A673 (cell line): ENCODE measurements around the gene CRABP1. TPM values are rescaled to one million over a fixed set of nuclear protein-coding genes. Genes with fewer than 3 reads are reported as not detected.

ENCODE experiments used
- BruUV-seq: library from RNA; stranded (reverse); fragments of 400-500 nt; replicated peaks from 2 replicates; lab custom pipeline; 2021; lab: Mats Ljungman, UMichigan
- CTCF ChIA-PET: fragments of 300-600 bp; sonication (Branson Sonifier 250); formaldehyde crosslinking; loops from one replicate; lab custom pipeline; 2022; ENCODE audit warnings: antibody characterized with exemption; lab: Charles Lee
- POLR2A ChIA-PET: fragments of 300-600 bp; sonication (Branson Sonifier 250); formaldehyde crosslinking; loops from one replicate; lab custom pipeline; 2022; ENCODE audit warnings: antibody characterized with exemption; ENCODE audit not compliant: low non-redundant PET; lab: Charles Lee
- DNase-seq: peaks from one replicate; pipeline ENCODE4 v3.0.0-alpha.2; 2015; ENCODE audit warnings: low spot score
- H3K27ac ChIP-seq: fragments of 200-600 bp; sonication (generic); 2 replicates; pipeline ENCODE4 v1.5.1; 2016; ENCODE audit warnings: mixed run types, low read depth, mild to moderate bottlenecking, mixed read lengths, antibody characterized with exemption, low read length; ENCODE audit not compliant: poor library complexity, severe bottlenecking
- H3K27me3 ChIP-seq: fragments of 200-600 bp; sonication (generic); replicated peaks from 2 replicates; pipeline ENCODE4 v1.6.1; 2017; ENCODE audit warnings: mixed run types, low read depth, mild to moderate bottlenecking, mixed read lengths, antibody characterized with exemption, low read length; ENCODE audit not compliant: insufficient read depth, poor library complexity
- H3K36me3 ChIP-seq: fragments of 200-600 bp; sonication (generic); 2 replicates; pipeline ENCODE4 v1.6.1; 2016; ENCODE audit warnings: mixed run types, mild to moderate bottlenecking, mixed read lengths, antibody characterized with exemption, low read length; ENCODE audit not compliant: insufficient read depth, poor library complexity, severe bottlenecking
- H3K4me1 ChIP-seq: fragments of 200-600 bp; sonication (generic); 2 replicates; pipeline ENCODE4 v1.6.1; 2017; ENCODE audit warnings: mixed run types, mild to moderate bottlenecking, mixed read lengths, antibody characterized with exemption, low read length; ENCODE audit not compliant: insufficient read depth, poor library complexity, severe bottlenecking
- H3K4me3 ChIP-seq: fragments of 200-600 bp; sonication (generic); 2 replicates; pipeline ENCODE4 v1.5.1; 2016; ENCODE audit warnings: low read depth, mixed run types, mild to moderate bottlenecking, mixed read lengths, low read length; ENCODE audit not compliant: poor library complexity, severe bottlenecking
- H3K9me3 ChIP-seq: fragments of 200-600 bp; sonication (generic); 2 replicates; pipeline ENCODE4 v1.6.1; 2016; ENCODE audit warnings: mixed run types, low read depth, mild to moderate bottlenecking, mixed read lengths, antibody characterized with exemption, low read length; ENCODE audit not compliant: poor library complexity, severe bottlenecking
- CTCF ChIP-seq: fragments of 300-800, 200-600 bp; sonication (generic); conservative IDR thresholded peaks from 2 replicates; pipeline ENCODE4 v1.5.1; 2017; ENCODE audit warnings: low read depth, mild to moderate bottlenecking, antibody characterized with exemption, low read length, moderate library complexity, mixed read lengths
- EZH2 ChIP-seq: fragments of 200-600 bp; sonication (generic); IDR thresholded peaks from 2 replicates; pipeline ENCODE4 v1.6.1; 2017; ENCODE audit warnings: borderline replicate concordance, low read depth, mild to moderate bottlenecking, mixed read lengths, antibody characterized with exemption, low read length; ENCODE audit not compliant: poor library complexity, severe bottlenecking
- intact Hi-C: fragments of 100-400 bp; cut with micrococcal nuclease; formaldehyde crosslinking; loops from one replicate; pipeline ENCODE4 v1.10.0; 2022; ENCODE audit not compliant: unreplicated experiment
- total RNA-seq: library from RNA; stranded (reverse); gene quantifications from 2 replicates; pipeline ENCODE4 v1.2.3, GENCODE V29; 2021

CRABP1 gene
- total RNA-seq, 1 experiment from 2014 or later: 61.2 TPM

GRCh38 chr15:78390826-78391225, 50.7 kb downstream of the CRABP1 start:
- H3K4me3 ChIP-seq: no peak overlapping the region
- TF ChIP-seq CTCF (no peak), EZH2 (no peak)
- no peaks in the 10 kb centered on the region for H3K4me1 ChIP-seq
- BruUV-seq: no TSS peak
- H3K9me3 ChIP-seq: no peaks in the 10 kb centered on the region
- no peak overlapping the region for H3K27ac ChIP-seq
- ChIA-PET CTCF (no interaction called here), POLR2A (no interaction called here)
- H3K36me3 ChIP-seq: no peaks in the 10 kb centered on the region
- intact Hi-C loops: no loop called here
- no peak for DNase-seq
- peaks cover 4% of the 10 kb centered on the region for H3K27me3 ChIP-seq

GRCh38 chr15:78391781-78392180, 51.6 kb downstream of the CRABP1 start:
- no peaks in the 10 kb centered on the region for H3K9me3 ChIP-seq
- intact Hi-C loops: no loop called here
- no peaks in the 10 kb centered on the region for H3K4me1 ChIP-seq
- no peak for DNase-seq
- H3K27me3 ChIP-seq: no peaks in the 10 kb centered on the region
- H3K27ac ChIP-seq: no peak overlapping the region
- BruUV-seq: no TSS peak
- H3K4me3 ChIP-seq: no peak overlapping the region
- ChIA-PET POLR2A (no interaction called here), CTCF (no interaction called here)
- TF ChIP-seq EZH2 (no peak), CTCF (no peak)
- H3K36me3 ChIP-seq: no peaks in the 10 kb centered on the region

- no peak overlapping the region for H3K27ac ChIP-seq
- DNase-seq: no peak
- no peaks in the 10 kb centered on the region for H3K27me3 ChIP-seq
- intact Hi-C loops: no loop called here
- no TSS peak for BruUV-seq
- no peaks in the 10 kb centered on the region for H3K4me1 ChIP-seq
- CTCF ChIA-PET: interaction anchor here (0.6 to 0.7 kb wide), 2 partner anchors 46 to 54 kb away, joined by 3 read pairs; no protein-coding TSS in a partner anchor
- H3K36me3 ChIP-seq: no peaks in the 10 kb centered on the region
- POLR2A ChIA-PET: interaction anchor here (0.7 kb wide), 1 partner anchor 142 kb away, joined by 4 read pairs; no protein-coding TSS in a partner anchor
- H3K4me3 ChIP-seq: no peak overlapping the region
- TF ChIP-seq CTCF (no peak), EZH2 (no peak)
- H3K9me3 ChIP-seq: no peaks in the 10 kb centered on the region
These were observed 52.3 kb downstream of the CRABP1 start for GRCh38 chr15:78392430-78392829.
